ENCODE results near the gene HOTAIR.
A peak's percentile ranks its signal among the peaks of the same experiment; 100 is the strongest.

Gene HOTAIR

DNA sequence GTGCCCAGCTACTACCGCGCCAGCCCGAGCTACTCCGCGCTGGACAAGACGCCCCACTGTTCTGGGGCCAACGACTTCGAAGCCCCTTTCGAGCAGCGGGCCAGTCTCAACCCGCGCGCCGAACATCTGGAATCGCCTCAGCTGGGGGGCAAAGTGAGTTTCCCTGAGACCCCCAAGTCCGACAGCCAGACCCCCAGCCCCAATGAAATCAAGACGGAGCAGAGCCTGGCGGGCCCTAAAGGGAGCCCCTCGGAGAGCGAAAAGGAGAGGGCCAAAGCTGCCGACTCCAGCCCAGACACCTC, 10.9 kb upstream of the HOTAIR start:
- no peak for DNase-seq

DNA sequence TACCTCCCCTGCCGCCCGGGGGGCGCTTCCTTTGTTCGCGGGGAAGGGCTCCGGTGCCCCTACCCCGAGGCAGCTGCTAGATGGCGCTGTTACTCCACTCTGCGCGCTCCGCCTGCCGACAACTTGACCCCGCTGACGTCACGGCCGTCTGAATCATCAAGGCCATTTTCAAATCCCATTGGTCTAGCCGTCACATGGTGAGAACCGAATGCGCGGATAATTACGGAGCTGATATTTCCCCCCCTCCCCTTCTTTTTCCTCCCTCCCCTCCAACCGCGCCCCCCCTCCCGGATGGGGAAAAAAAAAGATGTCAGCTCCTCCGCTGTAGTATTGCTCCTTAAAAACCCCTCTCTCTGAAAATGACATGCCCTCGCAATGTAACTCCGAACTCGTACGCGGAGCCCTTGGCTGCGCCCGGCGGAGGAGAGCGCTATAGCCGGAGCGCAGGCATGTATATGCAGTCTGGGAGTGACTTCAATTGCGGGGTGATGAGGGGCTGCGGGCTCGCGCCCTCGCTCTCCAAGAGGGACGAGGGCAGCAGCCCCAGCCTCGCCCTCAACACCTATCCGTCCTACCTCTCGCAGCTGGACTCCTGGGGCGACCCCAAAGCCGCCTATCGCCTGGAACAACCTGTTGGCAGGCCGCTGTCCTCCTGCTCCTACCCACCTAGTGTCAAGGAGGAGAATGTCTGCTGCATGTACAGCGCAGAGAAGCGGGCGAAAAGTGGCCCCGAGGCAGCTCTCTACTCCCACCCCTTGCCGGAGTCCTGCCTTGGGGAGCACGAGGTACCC, 10.3 kb upstream of the HOTAIR start, which contains the start of gene HOXC10:
TSS of gene HOXC10 (plus strand) at position 246 of the 791 bp plus-strand sequence. CDS start at position 360, 114 bp downstream.
- peak; percentile 37 for DNase-seq

DNA sequence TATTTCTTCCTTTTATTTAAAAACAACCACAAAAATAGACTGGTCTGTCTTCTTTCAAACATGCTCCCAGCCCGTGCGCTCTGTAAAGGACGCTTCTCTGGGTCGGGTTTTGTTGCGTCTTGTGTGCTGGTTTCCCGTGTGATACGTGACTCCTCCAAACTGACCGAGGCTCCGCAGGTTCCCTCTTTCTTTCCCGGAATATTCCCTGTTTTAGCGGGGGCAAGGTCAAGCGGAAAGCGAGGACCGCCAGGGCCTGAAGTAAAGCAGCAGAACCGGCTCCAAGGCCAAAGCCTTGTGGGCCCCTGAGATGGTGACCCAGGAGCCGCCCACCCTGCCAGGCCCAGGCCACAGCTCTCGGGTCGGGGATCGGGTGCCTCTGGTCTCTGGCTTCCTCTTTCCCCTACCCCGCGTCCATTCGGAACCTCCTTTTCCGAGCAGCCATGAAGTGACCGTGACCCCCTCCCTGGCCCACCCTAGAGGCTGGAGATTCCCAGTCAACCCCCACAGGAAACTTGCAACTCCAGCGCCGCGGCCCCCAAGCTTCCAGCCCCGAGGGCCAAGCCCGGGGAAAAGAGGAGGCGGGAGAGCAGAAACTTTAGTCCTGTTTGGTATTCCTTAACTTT, 9.3 kb upstream of the HOTAIR start:
- DNase-seq: no peak

DNA sequence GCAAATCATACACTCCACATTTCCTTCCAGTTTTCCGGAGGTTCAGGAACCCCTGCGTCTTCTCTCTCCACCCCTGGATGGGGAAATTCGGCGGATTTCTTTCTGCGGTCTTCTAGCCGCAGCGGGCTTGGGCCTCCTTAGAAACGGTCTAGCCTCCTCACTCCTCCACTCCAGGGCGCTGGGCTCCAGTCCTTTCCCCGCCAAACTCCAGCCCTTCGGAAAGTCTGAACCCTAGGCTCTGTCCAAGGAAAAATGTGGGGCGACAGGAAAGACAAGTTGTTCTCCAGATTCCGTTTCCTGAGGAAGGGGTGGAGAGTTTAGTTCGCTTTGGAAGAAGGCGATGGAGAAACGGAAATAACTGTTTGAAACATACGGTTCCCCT, 8.8 kb upstream of the HOTAIR start:
- no peak for DNase-seq

DNA sequence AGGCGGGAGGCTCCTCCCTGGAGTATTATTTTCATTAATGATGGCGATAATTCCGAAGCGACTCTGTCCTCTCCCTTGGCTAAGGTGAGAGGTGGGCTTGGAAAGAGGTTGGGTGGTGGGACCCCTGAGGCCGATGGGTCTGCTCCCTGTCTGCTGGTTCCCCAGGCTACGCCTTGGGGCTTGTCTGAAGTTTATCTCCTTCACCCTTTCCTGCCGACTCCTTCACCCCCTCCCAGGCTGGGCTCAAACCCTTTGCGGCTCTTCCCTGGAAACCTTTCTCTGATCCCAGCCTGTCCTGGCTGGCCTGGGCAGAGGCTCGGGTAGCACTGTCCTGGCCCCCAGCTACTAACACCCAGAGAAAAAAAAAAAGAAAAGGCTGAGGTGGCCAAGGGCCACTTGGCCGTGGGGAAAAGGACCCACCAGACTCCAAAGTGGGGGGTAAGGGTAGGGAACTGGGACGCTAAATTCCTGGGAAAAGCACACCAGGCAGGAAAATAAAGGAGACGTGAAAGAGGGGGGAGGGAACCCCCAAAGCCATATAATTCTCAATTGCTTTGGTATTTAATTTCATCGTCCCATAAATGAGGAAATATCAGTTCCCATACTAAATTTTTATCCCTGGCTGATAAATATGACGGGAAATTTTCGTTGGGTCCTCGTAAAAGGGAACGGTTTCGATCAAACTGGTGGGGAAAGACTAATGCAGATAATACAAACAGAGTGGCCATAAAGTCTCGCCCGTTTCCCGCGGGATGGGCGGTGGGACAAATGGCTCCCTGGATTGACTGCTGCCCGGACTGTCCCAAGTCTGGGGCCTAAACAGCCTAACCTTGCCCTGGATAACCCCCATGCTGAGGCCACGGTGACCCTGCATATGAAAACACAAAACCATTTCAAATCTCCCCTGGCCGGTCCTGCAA, 8.2 kb upstream of the HOTAIR start:
- no peak for DNase-seq

DNA sequence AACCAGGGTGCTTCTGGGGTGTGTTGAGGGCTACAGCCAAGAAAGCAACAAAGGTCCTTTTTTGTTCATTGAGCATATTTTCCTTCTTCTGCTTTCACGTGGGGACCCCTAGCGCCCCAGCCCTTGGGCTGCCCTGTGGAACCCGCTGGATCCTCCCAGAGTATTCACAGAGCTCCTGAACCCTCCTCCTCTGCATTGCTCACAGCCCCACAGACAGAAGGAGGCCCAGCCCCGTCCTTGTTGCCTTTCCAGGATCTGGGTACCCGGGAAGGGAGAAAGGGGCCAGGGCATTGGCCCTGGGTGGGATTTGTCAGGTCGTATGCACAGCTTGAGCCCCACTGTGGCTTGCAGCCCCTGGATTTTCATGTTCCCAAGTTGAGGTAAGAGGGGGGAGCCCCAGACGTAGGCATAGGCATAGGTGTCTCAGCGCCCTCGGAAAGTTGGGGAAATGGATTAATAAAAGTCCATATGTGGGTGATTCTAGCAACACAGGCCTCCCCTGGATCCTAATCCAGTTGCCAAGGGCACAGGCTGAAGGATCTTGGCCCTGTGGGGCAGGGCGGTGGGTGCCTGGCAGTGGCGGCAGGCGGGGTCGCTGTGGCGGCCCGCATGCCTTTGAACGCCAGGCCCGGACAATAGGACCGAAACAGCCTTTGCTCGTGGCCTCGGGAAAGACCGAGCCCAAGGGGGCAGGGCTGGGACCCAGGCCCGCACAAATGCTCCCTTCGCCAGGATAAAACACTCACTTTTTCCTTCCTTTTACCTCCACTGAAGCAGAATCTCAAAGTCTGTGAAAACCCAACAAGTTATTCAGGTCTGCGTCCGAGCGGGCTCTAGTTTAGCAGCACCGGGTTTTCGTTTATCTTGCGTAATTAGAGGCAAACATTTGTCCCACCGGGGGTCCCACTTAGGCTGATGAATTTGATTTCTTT, 7.1 kb upstream of the HOTAIR start:
- no peak for DNase-seq

GRCh38 chr12:53980802-53981496, 6.2 kb upstream of the HOTAIR start:
- no peak for DNase-seq

DNA sequence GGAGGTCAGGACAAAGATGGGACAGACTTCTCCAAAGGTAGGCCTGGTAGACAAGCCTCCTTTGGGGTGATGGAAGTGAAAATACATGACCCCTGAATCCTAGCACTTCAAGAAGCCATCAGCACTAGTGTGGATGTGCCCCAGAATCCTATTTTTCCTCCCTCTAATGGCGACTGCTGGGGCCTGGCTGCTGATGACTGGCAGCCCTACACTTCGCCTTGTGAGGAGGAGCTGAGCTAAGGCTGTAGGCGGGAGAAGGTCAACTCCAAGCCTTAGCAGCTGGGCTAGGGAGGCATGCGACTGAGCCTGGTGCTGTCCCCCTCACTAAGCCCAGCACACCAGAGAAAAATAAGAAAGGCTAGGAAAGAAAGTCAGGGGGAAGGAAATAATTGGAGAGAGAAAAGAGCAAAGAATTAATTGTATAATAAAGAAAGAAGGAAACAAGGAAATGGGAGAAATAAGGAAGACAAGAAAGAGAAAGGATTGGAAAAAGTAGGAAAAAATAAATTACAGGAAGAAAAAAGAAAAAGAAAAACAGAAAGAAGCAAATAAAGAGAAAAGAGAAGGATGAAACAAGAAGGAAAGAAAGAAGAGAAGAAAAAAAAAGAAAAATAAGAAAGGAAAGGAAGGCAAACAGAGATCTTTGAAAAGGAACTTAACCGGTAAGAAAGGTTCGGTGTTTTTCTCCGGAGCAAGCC, 5.5 kb upstream of the HOTAIR start:
- DNase-seq: no peak

GRCh38 chr12:53978477-53979356, 4.0 kb upstream of the HOTAIR start:
- no peak for DNase-seq

DNA sequence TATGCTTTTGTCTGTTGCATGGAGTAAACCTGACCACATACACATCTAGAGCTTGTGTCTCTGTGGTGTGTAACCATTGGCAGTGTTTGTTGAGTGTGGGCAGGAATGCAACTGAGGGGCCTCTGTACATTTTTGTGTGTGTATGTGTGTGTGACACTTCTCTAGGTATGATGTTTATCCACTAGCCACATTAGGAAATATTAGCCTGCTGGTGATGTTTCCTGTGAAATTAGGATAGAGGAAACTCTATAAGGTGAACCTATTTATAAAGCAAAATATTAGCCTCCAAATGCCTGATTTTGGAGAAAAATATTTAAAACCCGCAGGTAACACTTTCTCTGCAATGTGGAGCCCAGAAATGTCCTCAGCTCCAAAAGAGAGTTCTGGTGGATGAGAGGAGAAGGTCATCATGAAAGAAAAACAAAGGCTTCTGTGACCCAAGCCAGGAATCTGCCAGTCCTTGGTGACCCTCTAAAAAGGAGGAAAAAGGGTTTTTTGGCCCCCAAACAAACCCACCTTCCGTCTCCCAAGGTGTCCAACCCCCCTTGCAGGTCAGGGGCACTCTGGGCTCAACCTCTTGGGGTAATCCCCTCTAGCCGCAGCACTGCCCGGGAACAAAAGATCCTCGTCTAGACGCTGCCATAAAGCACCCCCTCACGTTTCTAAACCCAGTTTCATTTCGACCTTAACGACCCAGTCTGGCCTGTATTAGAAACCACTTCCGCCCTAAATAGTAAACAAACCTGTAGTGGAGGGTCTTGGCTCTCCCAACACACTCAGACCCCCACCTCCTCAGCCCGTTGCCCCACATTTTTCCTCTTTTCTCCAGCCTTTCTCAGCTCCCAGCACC, 3.1 kb upstream of the HOTAIR start:
- no peak for DNase-seq

GRCh38 chr12:53976823-53977595, 2.3 kb upstream of the HOTAIR start:
- DNase-seq: no peak

- no peak for DNase-seq
Measured at GRCh38 chr12:53976172-53976822, 1.5 kb upstream of the HOTAIR start.

DNA sequence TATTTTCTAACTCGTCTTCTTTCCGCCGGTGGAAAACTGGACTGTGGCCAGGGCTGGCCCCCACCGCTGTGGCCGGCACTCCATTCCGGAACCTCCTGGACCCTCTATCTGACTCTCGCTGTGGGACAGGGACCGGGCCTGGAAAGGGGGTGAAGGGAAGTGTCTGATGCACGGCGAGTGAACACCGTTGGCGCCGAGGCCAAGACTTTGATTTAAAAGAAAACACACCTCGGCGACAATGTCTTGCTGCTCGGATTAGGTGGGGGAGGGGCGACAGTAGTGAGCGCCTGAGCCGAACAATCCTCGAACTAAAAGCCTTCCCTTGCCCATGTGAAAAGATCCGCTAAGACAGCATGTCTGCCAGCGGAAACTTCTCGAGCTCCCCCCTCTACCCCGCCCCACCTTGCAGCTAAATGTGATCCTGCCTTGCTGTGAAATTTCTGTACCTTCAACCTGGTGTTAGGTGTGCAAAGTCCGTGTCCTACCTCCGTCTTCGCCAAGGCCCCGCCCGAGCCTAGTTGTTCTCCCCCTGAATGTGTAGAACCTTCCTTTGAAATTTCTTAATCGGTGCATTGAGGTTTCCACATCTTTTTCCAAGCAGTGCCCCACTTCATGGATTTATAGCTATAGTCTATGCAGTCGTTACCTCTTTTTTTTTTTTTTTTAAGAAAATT, 862 bp upstream of the HOTAIR start:
- no peak for DNase-seq

- no peak for DNase-seq
Measured at GRCh38 chr12:53975064-53975471, 314 bp upstream of the HOTAIR start.

GRCh38 chr12:53973236-53974042, 1.3 kb downstream of the HOTAIR start:
- DNase-seq: no peak

DNA sequence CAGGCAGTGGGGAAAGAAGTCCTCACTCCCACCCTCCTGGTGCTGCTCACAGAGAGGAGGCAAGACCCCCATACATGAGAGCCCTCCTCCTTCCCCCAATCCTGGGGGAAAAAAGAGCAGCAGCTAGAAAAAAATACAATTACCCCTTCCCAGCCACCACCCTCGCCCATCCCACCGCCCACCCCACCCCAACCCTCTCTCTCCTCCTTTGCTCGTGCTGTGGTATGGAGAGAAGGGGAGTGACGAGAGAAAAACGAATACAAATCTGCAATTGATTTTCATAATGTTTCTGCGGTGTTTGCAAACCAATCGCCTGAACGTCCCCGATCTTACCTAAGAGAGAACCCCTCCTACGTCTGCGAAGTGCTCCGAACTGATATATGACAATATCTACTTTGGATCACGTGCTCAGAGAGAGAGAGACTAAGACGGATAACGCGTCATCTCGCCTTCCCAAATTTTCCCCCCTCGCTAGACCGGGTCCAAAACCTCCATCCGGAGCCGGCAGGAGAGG, 2.0 kb downstream of the HOTAIR start, which contains the start of gene HOXC11:
TSS of gene HOXC11 (plus strand) at position 405 of the 514 bp plus-strand sequence. CDS start 116 bp downstream, outside the sequence.
- DNase-seq: no peak

Measured in DMS153 (cell line).